ENCODE results near the gene OSBPL10.

Gene OSBPL10

GRCh38 chr3:31847760-31848159 lies 133.3 kb downstream of the OSBPL10 start:
- DNase-seq (ENCODE audit: low spot score), result no peak

GRCh38 chr3:31841515-31841914 lies 139.5 kb downstream of the OSBPL10 start:
- no peak for DNase-seq (ENCODE audit: low spot score)

- DNase-seq (ENCODE audit: low spot score), result no peak
These were observed 140.8 kb downstream of the OSBPL10 start for GRCh38 chr3:31840252-31840651.

GRCh38 chr3:31839144-31839917 lies 141.7 kb downstream of the OSBPL10 start:
- DNase-seq (ENCODE audit: low spot score), result no peak

GRCh38 chr3:31836131-31837075 lies 144.7 kb downstream of the OSBPL10 start:
- no peak for DNase-seq (ENCODE audit: low spot score)

- DNase-seq (ENCODE audit: low spot score), result no peak
These were observed 147.5 kb downstream of the OSBPL10 start for GRCh38 chr3:31833391-31834190.

- no peak for DNase-seq (ENCODE audit: low spot score)
These were observed 148.5 kb downstream of the OSBPL10 start for GRCh38 chr3:31832551-31832950.

GRCh38 chr3:31831591-31831990 lies 149.5 kb downstream of the OSBPL10 start:
- no peak for DNase-seq (ENCODE audit: low spot score)

GRCh38 chr3:31829826-31830426 lies 151.1 kb downstream of the OSBPL10 start:
- no peak for DNase-seq (ENCODE audit: low spot score)

GRCh38 chr3:31829010-31829409 lies 152.1 kb downstream of the OSBPL10 start:
- no peak for DNase-seq (ENCODE audit: low spot score)

GRCh38 chr3:31828007-31828406 lies 153.1 kb downstream of the OSBPL10 start:
- DNase-seq (ENCODE audit: low spot score), result no peak

GRCh38 chr3:31823184-31823583 lies 157.9 kb downstream of the OSBPL10 start:
- no peak for DNase-seq (ENCODE audit: low spot score)

GRCh38 chr3:31821118-31821517 lies 159.9 kb downstream of the OSBPL10 start:
- no peak for DNase-seq (ENCODE audit: low spot score)

- DNase-seq (ENCODE audit: low spot score), result no peak
These were observed 161.6 kb downstream of the OSBPL10 start for GRCh38 chr3:31819441-31819840.

- no peak for DNase-seq (ENCODE audit: low spot score)
These were observed 163.6 kb downstream of the OSBPL10 start for GRCh38 chr3:31817411-31817966.

GRCh38 chr3:31815631-31816440 lies 165.2 kb downstream of the OSBPL10 start:
- peak; percentile 13 for DNase-seq (ENCODE audit: low spot score)

- DNase-seq (ENCODE audit: low spot score), result no peak
These were observed 166.1 kb downstream of the OSBPL10 start for GRCh38 chr3:31815006-31815405.

- no peak for DNase-seq (ENCODE audit: low spot score)
These were observed 167.4 kb downstream of the OSBPL10 start for GRCh38 chr3:31813686-31814085.

GRCh38 chr3:31813197-31813596 lies 167.9 kb downstream of the OSBPL10 start:
- DNase-seq (ENCODE audit: low spot score), result no peak

- DNase-seq (ENCODE audit: low spot score), result no peak
These were observed 170.1 kb downstream of the OSBPL10 start for GRCh38 chr3:31810991-31811433.
